GM19463 (cell line): ENCODE data around the gene PBRM1.
"Not testable (repeated sequence)": the region's sequence is repeated elsewhere in the genome, so short reads cannot be mapped to it uniquely, and the experiment has no call there.

Experiments
- ATAC-seq: cut with Tn5 transposase; IDR thresholded peaks from one replicate; pipeline ENCODE4 v1.9.1; 2021; ENCODE audit warnings: mild to moderate bottlenecking, moderate library complexity; ENCODE audit not compliant: unreplicated experiment

Gene PBRM1

GRCh38 chr3:52704611-52705437 is 19.1 kb upstream of the PBRM1 start:
- ATAC-seq = no peak

GRCh38 chr3:52703341-52703740 is 17.6 kb upstream of the PBRM1 start:
- no peak for ATAC-seq

DNA sequence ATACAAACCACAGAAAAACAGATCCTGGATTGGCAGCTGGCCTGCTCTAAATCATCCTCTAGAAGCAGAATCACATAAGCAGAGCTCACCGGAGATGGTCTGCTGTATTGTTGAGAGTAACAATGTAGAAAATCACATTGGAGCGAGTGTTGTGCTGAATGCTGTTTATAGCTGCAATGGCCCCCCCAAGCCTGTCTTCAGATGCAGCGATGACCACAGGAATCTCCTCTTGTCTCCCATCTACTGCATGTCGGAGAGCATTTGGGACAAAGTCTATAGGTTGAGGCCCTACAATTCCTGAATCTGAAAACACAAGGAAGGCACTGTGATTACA is 11.9 kb upstream of the PBRM1 start:
- ATAC-seq = no peak

DNA sequence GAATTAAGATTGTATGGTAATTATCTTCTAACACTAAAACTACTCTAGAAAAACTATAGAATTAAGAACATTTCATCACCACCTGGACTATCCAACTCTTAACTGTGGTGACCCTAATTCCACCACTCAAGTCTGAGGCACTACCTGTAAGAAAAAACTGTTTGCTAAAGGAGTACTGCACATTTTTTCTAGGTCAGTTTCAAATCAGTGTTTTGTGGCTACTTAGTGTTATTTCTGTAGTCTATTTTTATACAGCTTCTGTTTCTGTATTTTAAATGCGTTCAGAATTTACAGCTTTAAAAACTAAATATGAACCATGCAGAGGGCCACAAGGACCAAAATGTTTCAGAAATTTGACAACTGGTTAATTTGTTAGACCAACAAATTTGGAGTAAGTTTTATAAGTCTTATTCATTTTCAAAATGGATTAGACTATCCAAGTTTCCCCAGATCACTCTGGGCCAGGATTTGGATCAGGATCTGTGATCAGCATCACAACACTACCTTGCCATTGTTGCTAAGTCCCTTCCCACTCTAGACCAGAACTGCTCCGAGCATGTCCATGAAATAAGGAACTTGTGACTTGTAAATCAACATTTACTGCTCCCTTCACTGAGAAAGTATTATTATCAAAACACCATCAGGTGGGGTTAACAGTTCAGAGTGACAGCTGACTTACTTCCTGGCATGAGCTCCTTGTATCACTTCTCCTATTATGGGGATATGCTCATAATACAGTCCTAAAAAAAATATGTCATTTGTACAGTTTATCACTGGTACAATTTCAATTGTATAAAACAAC is 11.3 kb upstream of the PBRM1 start:
- ATAC-seq = no peak

DNA sequence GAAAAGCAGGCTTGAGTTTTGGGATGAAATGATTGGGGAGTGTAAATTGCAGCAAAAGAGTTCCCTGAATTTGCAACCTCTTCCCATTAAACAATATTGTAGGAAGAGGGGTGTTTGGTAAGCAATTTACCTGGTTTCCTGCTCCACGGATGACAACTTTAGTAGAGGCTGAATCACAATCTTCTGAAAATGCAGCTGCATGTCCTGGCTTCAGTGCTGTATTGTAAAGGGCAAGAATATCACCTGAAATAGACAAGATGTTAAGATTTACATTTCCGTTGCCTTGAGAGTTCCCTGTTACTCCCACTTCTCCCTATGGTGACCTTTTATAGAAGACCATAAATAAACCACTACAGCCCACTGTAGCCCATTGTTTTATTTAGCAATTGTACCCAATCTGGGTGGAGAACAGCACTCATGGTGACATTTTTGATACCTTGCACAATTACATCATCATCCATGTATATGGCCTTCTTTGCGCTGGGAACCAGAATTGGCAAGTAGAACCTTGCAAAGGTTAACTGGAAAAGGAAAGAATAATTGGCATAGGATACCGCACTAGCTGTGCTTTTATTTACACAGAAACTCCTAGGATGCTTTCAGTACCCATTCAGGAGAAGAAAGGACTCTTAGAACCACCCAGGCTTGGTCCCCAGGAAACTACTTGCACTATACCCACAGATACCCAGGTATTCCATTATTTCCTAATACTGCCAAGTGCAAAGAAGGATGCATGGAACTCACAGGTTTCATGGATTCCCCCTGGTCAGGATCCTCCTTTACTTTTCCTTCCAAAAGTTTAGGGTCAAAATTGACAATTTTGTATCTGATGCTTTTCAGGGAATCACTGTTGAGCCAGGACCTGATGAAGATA is 10.3 kb upstream of the PBRM1 start:
- no peak for ATAC-seq

DNA sequence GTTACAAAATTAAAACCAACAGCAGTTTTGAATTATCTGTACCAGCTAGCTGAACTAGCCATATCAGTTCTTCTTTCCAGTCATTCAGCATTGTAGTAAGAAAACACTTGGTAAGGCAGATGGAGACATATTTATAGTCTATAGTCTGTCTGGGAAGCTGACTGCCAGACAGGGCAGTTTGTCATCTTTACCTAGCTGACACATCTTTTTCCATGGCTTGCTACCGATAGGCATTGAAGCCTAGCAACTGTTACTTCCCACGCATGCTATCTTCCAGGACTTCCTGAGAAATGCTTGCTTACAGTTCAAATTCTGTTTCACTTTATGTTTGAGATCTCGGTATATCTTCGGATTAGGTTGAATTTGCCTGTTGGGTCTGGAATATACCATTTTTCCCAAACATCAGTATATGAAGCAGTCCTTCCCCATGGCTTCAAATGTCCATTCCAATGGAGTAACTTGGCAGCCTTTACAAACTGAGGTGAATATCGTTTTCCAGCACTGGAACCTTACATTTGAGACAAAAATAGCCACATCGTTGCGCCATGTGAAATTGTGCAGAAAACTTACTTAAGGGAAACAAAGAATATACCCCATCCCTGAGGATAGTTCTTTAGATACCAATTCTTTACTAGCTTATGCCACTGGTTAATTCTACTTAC is 8.9 kb upstream of the PBRM1 start:
- no peak for ATAC-seq

DNA sequence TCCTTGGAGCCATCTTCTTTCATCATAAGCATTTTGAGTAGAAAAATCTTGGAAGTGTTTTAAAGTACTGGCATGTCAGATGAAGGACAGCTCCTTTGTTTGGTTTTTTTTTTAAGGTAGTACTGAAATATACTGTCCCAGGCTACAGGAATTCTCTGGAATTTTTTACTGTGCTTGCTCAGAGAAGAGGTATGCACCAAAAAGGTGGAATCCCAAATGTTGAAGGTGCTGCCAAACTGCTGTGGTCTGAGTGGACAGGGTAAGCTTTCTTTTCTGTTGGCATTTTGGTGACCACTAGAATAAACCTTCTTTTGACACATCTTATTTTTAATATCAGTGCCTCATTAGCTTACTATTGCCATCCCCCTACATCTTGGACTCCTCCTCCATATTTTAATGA is 7.4 kb upstream of the PBRM1 start:
- ATAC-seq = no peak

DNA sequence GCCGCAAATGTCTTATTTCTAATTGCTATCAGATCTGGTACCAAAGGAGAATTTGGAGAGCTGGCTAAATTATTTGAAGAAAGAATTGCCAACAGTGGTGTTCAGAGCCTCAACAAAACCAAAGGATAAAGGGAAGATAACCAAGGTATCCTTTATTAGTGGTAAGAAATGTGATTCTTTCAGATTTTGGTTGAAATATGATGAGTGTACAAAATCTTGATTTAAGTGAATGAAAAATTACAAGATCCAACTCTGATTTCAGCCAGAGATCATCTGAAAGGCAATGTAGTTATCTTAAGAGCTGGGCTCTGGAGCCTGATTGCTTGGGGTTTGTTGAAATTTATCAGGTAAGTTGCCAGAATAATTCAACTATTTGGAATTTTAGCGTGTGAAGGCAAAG is 4.8 kb upstream of the PBRM1 start:
- no peak for ATAC-seq

DNA sequence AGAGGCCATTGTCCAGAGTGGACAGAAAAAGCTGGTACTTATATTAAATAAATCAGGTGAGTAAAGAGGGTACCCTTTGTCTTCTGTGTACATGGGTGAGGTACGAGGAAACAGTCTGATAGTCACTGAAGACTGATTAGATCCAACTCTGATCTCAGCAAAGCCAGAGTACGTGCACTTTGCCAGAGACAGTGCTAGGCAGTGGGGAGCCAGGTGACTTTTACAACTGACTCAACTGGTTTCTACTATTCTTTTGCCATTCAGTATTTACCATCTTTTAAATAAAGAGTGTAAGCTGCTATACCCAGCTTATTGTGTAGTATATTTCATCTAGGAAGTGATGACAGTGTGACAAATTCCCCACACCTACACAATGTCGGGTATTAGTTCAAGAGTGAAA is 3.4 kb upstream of the PBRM1 start:
- no peak for ATAC-seq

- ATAC-seq = no peak
These were observed 2.6 kb upstream of the PBRM1 start for GRCh38 chr3:52688266-52688665.

- ATAC-seq = peak; percentile 76
These were observed 416 bp downstream of the PBRM1 start for GRCh38 chr3:52685285-52685708.

- ATAC-seq = no peak
These were observed 1.5 kb downstream of the PBRM1 start for GRCh38 chr3:52684184-52684583.

GRCh38 chr3:52683611-52684010 is 2.1 kb downstream of the PBRM1 start:
- no peak for ATAC-seq

GRCh38 chr3:52682016-52682415 is 3.7 kb downstream of the PBRM1 start:
- no peak for ATAC-seq

DNA sequence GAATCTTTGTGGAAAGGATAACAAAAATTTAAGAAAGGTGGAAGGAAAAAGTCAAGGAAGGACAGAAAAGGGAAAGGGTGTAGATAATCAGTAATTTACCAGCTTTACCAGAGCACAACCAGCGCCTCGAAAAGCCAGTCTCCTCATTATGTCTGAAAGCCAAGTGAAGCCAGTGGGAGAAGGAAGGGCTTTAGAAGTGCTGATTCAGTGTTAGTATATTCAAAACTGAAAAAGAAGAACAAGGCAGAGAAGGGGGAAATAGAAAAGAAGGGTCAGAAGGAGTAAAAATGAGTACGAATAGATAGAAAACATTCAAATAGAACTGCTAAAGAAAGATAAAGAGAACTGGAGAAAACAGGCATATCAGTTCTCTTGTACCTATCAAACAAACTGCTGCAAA is 4.1 kb downstream of the PBRM1 start:
- ATAC-seq = no peak

- ATAC-seq = no peak
These were observed 5.9 kb downstream of the PBRM1 start for GRCh38 chr3:52679811-52680210.

- no peak for ATAC-seq
These were observed 6.5 kb downstream of the PBRM1 start for GRCh38 chr3:52679199-52679538.

DNA sequence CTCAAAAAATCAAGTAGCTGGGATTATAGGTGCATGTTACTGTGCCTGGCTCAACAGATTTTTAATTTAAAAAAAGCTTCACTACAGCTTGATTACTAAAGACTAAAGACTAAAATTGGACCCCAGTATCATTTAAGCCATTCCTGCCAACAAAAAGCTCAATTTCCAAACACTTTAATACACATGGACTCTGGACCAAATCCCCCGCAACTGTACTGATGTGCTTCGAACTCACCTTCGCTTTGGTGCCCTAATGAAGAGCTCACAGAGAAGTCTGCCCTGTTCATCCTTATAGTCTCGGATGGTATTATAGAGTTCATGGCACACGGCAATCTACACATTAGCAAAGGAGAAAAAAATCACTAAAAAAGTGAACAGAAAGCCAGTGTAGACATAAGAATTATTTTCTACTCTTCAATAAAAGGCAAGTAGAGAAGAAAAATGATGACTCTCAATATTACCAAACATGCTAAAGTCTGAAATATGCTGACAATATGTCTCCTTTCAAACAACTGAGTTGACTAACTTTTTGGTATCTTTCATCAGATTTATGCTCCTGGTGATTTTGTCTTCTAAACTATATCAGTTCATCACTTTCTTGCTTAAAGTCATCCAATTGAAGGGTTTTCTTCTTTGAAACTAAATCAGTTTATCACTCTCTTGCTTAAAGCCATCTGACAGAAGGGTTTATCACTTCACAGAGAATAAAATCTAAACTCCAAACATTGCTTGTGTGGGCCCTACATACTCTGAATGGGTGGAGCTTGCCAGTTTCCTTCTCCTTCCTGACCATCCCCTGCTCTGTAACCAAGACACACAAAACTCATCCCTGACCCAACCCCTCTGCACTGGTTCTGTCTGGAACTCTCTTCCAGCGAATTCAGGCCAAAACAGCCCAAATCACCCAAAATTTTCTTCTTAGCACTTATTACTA is 7.2 kb downstream of the PBRM1 start:
- no peak for ATAC-seq

GRCh38 chr3:52676201-52676600 is 9.5 kb downstream of the PBRM1 start:
- ATAC-seq = not testable (repeated sequence)

DNA sequence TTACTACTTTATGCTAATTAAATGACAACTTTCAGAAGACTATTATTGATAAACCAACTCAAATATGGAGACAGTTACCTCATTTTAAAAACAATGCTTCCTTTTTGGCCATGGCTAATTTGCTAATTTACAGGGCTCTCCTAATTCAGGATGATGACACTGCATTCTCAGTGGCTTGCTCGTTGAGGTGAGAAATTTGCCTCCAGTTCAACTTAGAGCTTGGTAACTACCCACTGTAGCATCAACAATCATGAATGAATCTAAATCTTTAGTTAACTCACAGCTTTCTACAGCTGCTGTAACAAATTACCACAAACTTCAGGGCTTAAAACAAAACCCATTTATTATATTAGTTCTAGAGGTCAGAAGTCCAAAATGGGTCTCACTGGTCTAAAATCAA is 14.0 kb downstream of the PBRM1 start:
- ATAC-seq = no peak
